H1 (cell line): Measurements from ENCODE around the gene MTERF2. TPM values are rescaled to one million over a fixed set of nuclear protein-coding genes. Genes with fewer than 3 reads are reported as not detected.

ENCODE experiments used
- CHD1 ChIP-seq: IDR thresholded peaks from 2 replicates; pipeline ENCODE4 v1.6.1; 2012; ENCODE audit warnings: low read depth, low read length, improper control_type of control experiment
- CTBP2 ChIP-seq: IDR thresholded peaks from 2 replicates; pipeline ENCODE4 v1.7.0; 2011; ENCODE audit warnings: borderline replicate concordance, mild to moderate bottlenecking, moderate library complexity, mixed read lengths, low read length; ENCODE audit not compliant: insufficient read depth, insufficient read length
- POLR2A ChIP-seq, 2 experiments: IDR thresholded peaks; 1 replicate in 1 of 2; 2 replicates in 1 of 2; pipeline ENCODE4 v1.6.1; 2011; ENCODE audit warnings: low read depth in 2 of 2, low read length in 2 of 2, mild to moderate bottlenecking in 2 of 2; ENCODE audit errors: control extremely low read depth in 1 of 2
- RAD21 ChIP-seq, 2 experiments: IDR thresholded peaks in 1 of 2; conservative IDR thresholded peaks in 1 of 2; 2 replicates each; pipeline ENCODE4 v1.6.1; 2011; ENCODE audit warnings: low read depth in 2 of 2, low read length in 2 of 2, improper control_type of control experiment in 1 of 2, inconsistent platforms in 1 of 2, mild to moderate bottlenecking in 1 of 2, moderate library complexity in 1 of 2
- SP2 ChIP-seq: IDR thresholded peaks from 2 replicates; pipeline ENCODE4 v1.6.1; 2012; ENCODE audit warnings: mild to moderate bottlenecking, low read length, inconsistent platforms
- polyA plus RNA-seq, 7 experiments: library from polyadenylated mRNA; depleted of rRNA in 3 of 7; stranded (reverse) in 5 of 7; unstranded in 2 of 7; fragments of >200 nt in 5 of 7; fragments of 200-250 nt in 2 of 7; gene quantifications; 1 replicate in 5 of 7; 2 replicates in 1 of 7; 4 replicates in 1 of 7; pipeline versions ENCODE4 v1.2.1 to v1.2.3, GENCODE V29; 2011 to 2013; ENCODE audit warnings: missing spikeins in 2 of 7, mixed read lengths in 2 of 7
- total RNA-seq: library from RNA; stranded (reverse); fragmentation: NEBNext Ultra II Directional; extraction: Animal tissue kit (Norgen Biotek cat#: 25700); gene quantifications from 2 replicates; pipeline ENCODE4 v1.2.1, GENCODE V29; 2021

The MTERF2 gene
- total and polyA plus RNA-seq, 2 of the 8 experiments (the other 6 are each of a cell fraction or from before 2014, with no cell fraction given): 2.8 to 7.1 TPM

- no peak for TF ChIP-seq RAD21 (IDR thresholded peaks at IDR 0.05 in 1 of 2, conservative IDR thresholded peaks at IDR 0.05 in 1 of 2; ENCODE audit: low read depth in 2 of 2, low read length in 2 of 2)
- no peak for TF ChIP-seq SP2
- no peak for TF ChIP-seq CTBP2
- TF ChIP-seq CHD1: no peak
- no peak for TF ChIP-seq POLR2A (IDR thresholded peaks at IDR 0.05; ENCODE audit: control extremely low read depth in 1 of 2, low read depth in 2 of 2, low read length in 2 of 2)
These were observed 40.7 kb upstream of the MTERF2 start (continued) for GRCh38 chr12:107027636-107028053.
